PC-3 (cell line): Measurements from ENCODE around the gene OPRL1. TPM values are rescaled to one million over a fixed set of nuclear protein-coding genes. Genes with fewer than 3 reads are reported as not detected.

ENCODE experiments used
- ATAC-seq: fragments of 200-7000 bp; cut with Tn5 transposase; 2 replicates; pipeline ENCODE4 v1.9.1; 2020; ENCODE audit warnings: mild to moderate bottlenecking, moderate library complexity
- BruUV-seq: library from RNA; stranded (reverse); fragments of 400-500 nt; replicated peaks from 2 replicates; lab custom pipeline; 2021; lab: Mats Ljungman, UMichigan
- CTCF ChIA-PET: fragments of 300-600 bp; sonication (Branson Sonifier 250); formaldehyde crosslinking; loops from one replicate; lab custom pipeline; 2022; ENCODE audit warnings: antibody characterized with exemption; lab: Charles Lee
- POLR2A ChIA-PET: fragments of 300-600 bp; sonication (Branson Sonifier 250); formaldehyde crosslinking; loops from one replicate; lab custom pipeline; 2022; ENCODE audit warnings: antibody characterized with exemption; ENCODE audit not compliant: unreplicated experiment; lab: Charles Lee
- DNase-seq: peaks from one replicate; pipeline ENCODE4 v3.0.0-alpha.2; 2015
- H2AFZ ChIP-seq: fragments of 300-600 bp; sonication (generic); 2 replicates; pipeline ENCODE4 v1.6.0; 2016; ENCODE audit warnings: antibody characterized with exemption, low read length
- H3F3A ChIP-seq: fragments of 300-600 bp; sonication (generic); one replicate; pipeline ENCODE4 v1.6.0; 2017; ENCODE audit warnings: antibody characterized with exemption, low read length, control low read depth, mild to moderate bottlenecking; ENCODE audit not compliant: unreplicated experiment
- H3K27ac ChIP-seq: fragments of 300-600 bp; sonication (generic); 2 replicates; pipeline ENCODE4 v1.5.1; 2016; ENCODE audit warnings: mild to moderate bottlenecking, low read length
- H3K27me3 ChIP-seq: fragments of 300-600 bp; sonication (generic); 2 replicates; pipeline ENCODE4 v1.6.1; 2016; ENCODE audit warnings: low read length, mixed read lengths
- H3K36me3 ChIP-seq: fragments of 300-600 bp; sonication (generic); 2 replicates; pipeline ENCODE4 v1.6.1; 2016; ENCODE audit warnings: low read depth, mixed run types, low read length, mixed read lengths
- H3K4me1 ChIP-seq: fragments of 300-600 bp; sonication (generic); 2 replicates; pipeline ENCODE4 v1.5.1; 2016; ENCODE audit warnings: low read length; ENCODE audit not compliant: insufficient read depth
- H3K4me2 ChIP-seq: fragments of 300-600 bp; sonication (generic); 2 replicates; pipeline ENCODE4 v1.6.0; 2016; ENCODE audit warnings: low read length
- H3K4me3 ChIP-seq: fragments of 300-600 bp; sonication (generic); 2 replicates; pipeline ENCODE4 v1.5.1; 2016; ENCODE audit warnings: mild to moderate bottlenecking, low read length, mixed read lengths
- H3K79me2 ChIP-seq: fragments of 300-600 bp; sonication (generic); 2 replicates; pipeline ENCODE4 v1.6.1; 2017; ENCODE audit warnings: low read length, mixed read lengths
- H3K9ac ChIP-seq: fragments of 300-600 bp; sonication (generic); 2 replicates; pipeline ENCODE4 v1.6.0; 2016; ENCODE audit warnings: mild to moderate bottlenecking, low read length
- H3K9me2 ChIP-seq: fragments of 300-600 bp; sonication (generic); replicated peaks from 2 replicates; pipeline ENCODE4 v1.6.1; 2016; ENCODE audit warnings: mixed run types, low read length, mixed read lengths
- H3K9me3 ChIP-seq: fragments of 300-600 bp; sonication (generic); 2 replicates; pipeline ENCODE4 v1.6.1; 2016; ENCODE audit warnings: low read length, mixed read lengths
- H4K20me1 ChIP-seq: fragments of 300-600 bp; sonication (generic); 2 replicates; pipeline ENCODE4 v1.6.1; 2016; ENCODE audit warnings: low read length, mixed read lengths
- CTCF ChIP-seq: fragments of 300-600 bp; sonication (generic); conservative IDR thresholded peaks from 2 replicates; pipeline ENCODE4 v1.5.1; 2017; ENCODE audit warnings: antibody characterized with exemption, low read depth, mild to moderate bottlenecking, low read length
- EZH2 ChIP-seq: fragments of 300-600 bp; sonication (generic); IDR thresholded peaks from one replicate; pipeline ENCODE4 v1.6.1; 2017; ENCODE audit warnings: antibody characterized with exemption, mild to moderate bottlenecking, low read length; ENCODE audit not compliant: unreplicated experiment
- EZH2phosphoT487 ChIP-seq: fragments of 300-600 bp; sonication (generic); IDR thresholded peaks from 2 replicates; pipeline ENCODE4 v1.6.1; 2018; ENCODE audit warnings: mild to moderate bottlenecking, antibody characterized with exemption, low read length, borderline replicate concordance
- intact Hi-C: fragments of 100-400 bp; cut with micrococcal nuclease; formaldehyde crosslinking; loops from 2 replicates; pipeline ENCODE4 v1.9.0; 2023
- total RNA-seq: library from RNA; depleted of rRNA; stranded (reverse); fragments of >200 nt; gene quantifications from 2 replicates; pipeline ENCODE4 v1.2.3, GENCODE V29; 2014

Gene OPRL1
- total RNA-seq, 1 experiment from 2014 or later = 5.6 TPM

- TF ChIP-seq EZH2 (no peak), EZH2phosphoT487 (no peak), CTCF (peak; percentile 67)
- no peaks in the 10 kb centered on the region for H3K9me2 ChIP-seq
- H3K4me3 ChIP-seq = peak overlapping the region; percentile 76
- H2AFZ ChIP-seq = peak overlapping the region; percentile 83
- no peaks in the 10 kb centered on the region for H3K36me3 ChIP-seq
- H3K4me2 ChIP-seq = peak overlapping the region; percentile 99
- no peaks in the 10 kb centered on the region for H4K20me1 ChIP-seq
- no peaks in the 10 kb centered on the region for H3K9me3 ChIP-seq
- peaks cover 12% of the 10 kb centered on the region for H3K79me2 ChIP-seq
- ChIA-PET CTCF (interaction anchor here (0.7 to 2.0 kb wide), 7 partner anchors 13 to 375 kb away, joined by 3 to 15 read pairs (median 4); partner anchors contain the start of genes ARFRP1 and ZGPAT), POLR2A (no interaction called here)
- ATAC-seq (peak; percentile 40), DNase-seq (peak; percentile 77)
- H3K9ac ChIP-seq = peak overlapping the region; percentile 51
- intact Hi-C loops = loop anchor here (1.0 kb wide), 1 partner anchor 37 kb away; no protein-coding TSS in a partner anchor
- H3K27ac ChIP-seq = no peak overlapping the region
- H3F3A ChIP-seq = no peaks in the 10 kb centered on the region
- peaks cover 25% of the 10 kb centered on the region for H3K4me1 ChIP-seq
- H3K27me3 ChIP-seq = no peaks in the 10 kb centered on the region
- BruUV-seq = no TSS peak
Observed at GRCh38 chr20:64083378-64083803, 3.5 kb downstream of the OPRL1 start.

GRCh38 chr20:64083804-64084684, 4.2 kb downstream of the OPRL1 start, which contains the start of gene LKAAEAR1:
LKAAEAR1 (minus strand) TSS chr20:64084398; CDS start chr20:64084219, 179 bp downstream.
- no TSS peak for BruUV-seq
- Histone ChIP-seq H3K9ac (peak within 1 kb of the TSS; percentile 51), H3F3A (no peaks in the 10 kb centered on the region), H3K27me3 (no peaks in the 10 kb centered on the region), H4K20me1 (no peaks in the 10 kb centered on the region), H3K79me2 (peaks cover 5% of the 10 kb centered on the region), H3K4me2 (peak within 1 kb of the TSS; percentile 99), H3K9me2 (no peaks in the 10 kb centered on the region), H3K4me1 (peaks cover 19% of the 10 kb centered on the region), H3K9me3 (no peaks in the 10 kb centered on the region), H3K36me3 (no peaks in the 10 kb centered on the region), H3K4me3 (peak within 1 kb of the TSS; percentile 76), H3K27ac (no peak within 1 kb of the TSS), H2AFZ (peak within 1 kb of the TSS; percentile 83)
- TF ChIP-seq EZH2phosphoT487 = no peak
- no peak for TF ChIP-seq EZH2
- no peak for TF ChIP-seq CTCF
- ATAC-seq (0 out of 2 replicates have a peak, but pooled peaks have one; percentile 2), DNase-seq (no peak)
- intact Hi-C loops = loop anchor here (1.0 kb wide), 1 partner anchor 36 kb away; no protein-coding TSS in a partner anchor
- ChIA-PET POLR2A (interaction anchor here (0.6 kb wide), 1 partner anchor 510 kb away, joined by 4 read pairs; the partner anchor contains the start of gene HELZ2), CTCF (interaction anchor here (0.7 to 2.0 kb wide), 6 partner anchors 14 to 376 kb away, joined by 3 to 15 read pairs (median 4); partner anchors contain the start of genes ARFRP1 and ZGPAT)
